Caco-2 (cell line): ENCODE data around the gene STK24. TPM values are rescaled to one million over a fixed set of nuclear protein-coding genes. Genes with fewer than 3 reads are reported as not detected.
A peak's percentile ranks its signal among the peaks of the same experiment; 100 is the strongest.

ENCODE experiments used
- BruUV-seq: library from RNA; stranded (reverse); fragments of 400-500 nt; replicated peaks from 2 replicates; lab custom pipeline; 2021; lab: Mats Ljungman, UMichigan
- CTCF ChIA-PET: fragments of 300-600 bp; sonication (Branson Sonifier 250); formaldehyde crosslinking; loops from one replicate; lab custom pipeline; 2022; ENCODE audit warnings: antibody characterized with exemption; lab: Charles Lee
- POLR2A ChIA-PET: fragments of 300-600 bp; sonication (Branson Sonifier 250); formaldehyde crosslinking; loops from one replicate; lab custom pipeline; 2022; ENCODE audit warnings: antibody characterized with exemption; lab: Charles Lee
- DNase-seq, 2 experiments: peaks; one replicate each; pipeline versions ENCODE4 v3.0.0 to v3.0.0-alpha.2; 2020 to 2022
- H3K27me3 ChIP-seq: replicated peaks from 2 replicates; pipeline ENCODE4 v1.6.0; 2011; ENCODE audit warnings: low read length; ENCODE audit not compliant: control insufficient read depth, insufficient read depth
- H3K36me3 ChIP-seq: 2 replicates; pipeline ENCODE4 v1.5.1; 2011; ENCODE audit warnings: low read length; ENCODE audit not compliant: control insufficient read depth, insufficient read depth
- H3K4me1 ChIP-seq: fragments of 250-450 bp; sonication (Bioruptor Pico); 2 replicates; pipeline ENCODE4 v1.5.1; 2020; ENCODE audit warnings: mild to moderate bottlenecking
- H3K4me3 ChIP-seq: 2 replicates; pipeline ENCODE4 v1.5.1; 2011; ENCODE audit warnings: low read depth, mild to moderate bottlenecking, control low read depth, low read length
- H3K9me3 ChIP-seq: fragments of 250-450 bp; sonication (Bioruptor Pico); 2 replicates; pipeline ENCODE4 v1.5.1; 2020; ENCODE audit warnings: mild to moderate bottlenecking, moderate library complexity
- H3K27ac Mint-ChIP-seq: one replicate; pipeline ENCODE4 v1.8.0; 2022; ENCODE audit warnings: mixed read lengths; ENCODE audit not compliant: unreplicated experiment
- H3K27me3 Mint-ChIP-seq: one replicate; pipeline ENCODE4 v1.8.0; 2022; ENCODE audit warnings: mixed read lengths; ENCODE audit not compliant: insufficient read depth, unreplicated experiment
- H3K36me3 Mint-ChIP-seq: one replicate; pipeline ENCODE4 v1.8.0; 2022; ENCODE audit warnings: mild to moderate bottlenecking, mixed read lengths; ENCODE audit not compliant: insufficient read depth, unreplicated experiment
- H3K4me1 Mint-ChIP-seq: one replicate; pipeline ENCODE4 v1.8.0; 2022; ENCODE audit warnings: low read depth, mixed read lengths; ENCODE audit not compliant: unreplicated experiment
- H3K4me3 Mint-ChIP-seq: one replicate; pipeline ENCODE4 v1.8.0; 2022; ENCODE audit warnings: mild to moderate bottlenecking, moderate library complexity, mixed read lengths; ENCODE audit not compliant: unreplicated experiment
- H3K9me3 Mint-ChIP-seq: one replicate; pipeline ENCODE4 v1.8.0; 2022; ENCODE audit warnings: mixed read lengths; ENCODE audit not compliant: unreplicated experiment
- intact Hi-C: fragments of 100-400 bp; cut with micrococcal nuclease; formaldehyde crosslinking; loops from one replicate; pipeline ENCODE4 v1.10.0; 2022; ENCODE audit not compliant: unreplicated experiment
- total RNA-seq: library from RNA; stranded (reverse); gene quantifications from 2 replicates; pipeline ENCODE4 v1.2.3, GENCODE V29; 2022
- TF ChIP-seq, protein P1 (sequence below), 2 experiments: fragments of 200-600 bp in 1 of 2; IDR thresholded peaks; 1 replicate in 1 of 2; 2 replicates in 1 of 2; pipeline versions ENCODE4 v1.5.1 to v1.8.0; 2011 to 2022; ENCODE audit warnings: antibody characterized with exemption in 1 of 2, control low read depth in 1 of 2, inconsistent platforms in 1 of 2, low read depth in 1 of 2, low read length in 1 of 2, mild to moderate bottlenecking in 1 of 2, moderate library complexity in 1 of 2; ENCODE audit not compliant: insufficient read depth in 1 of 2, severe bottlenecking in 1 of 2, unreplicated experiment in 1 of 2

Gene STK24
- total RNA-seq, 1 experiment from 2014 or later: 253 TPM

DNA sequence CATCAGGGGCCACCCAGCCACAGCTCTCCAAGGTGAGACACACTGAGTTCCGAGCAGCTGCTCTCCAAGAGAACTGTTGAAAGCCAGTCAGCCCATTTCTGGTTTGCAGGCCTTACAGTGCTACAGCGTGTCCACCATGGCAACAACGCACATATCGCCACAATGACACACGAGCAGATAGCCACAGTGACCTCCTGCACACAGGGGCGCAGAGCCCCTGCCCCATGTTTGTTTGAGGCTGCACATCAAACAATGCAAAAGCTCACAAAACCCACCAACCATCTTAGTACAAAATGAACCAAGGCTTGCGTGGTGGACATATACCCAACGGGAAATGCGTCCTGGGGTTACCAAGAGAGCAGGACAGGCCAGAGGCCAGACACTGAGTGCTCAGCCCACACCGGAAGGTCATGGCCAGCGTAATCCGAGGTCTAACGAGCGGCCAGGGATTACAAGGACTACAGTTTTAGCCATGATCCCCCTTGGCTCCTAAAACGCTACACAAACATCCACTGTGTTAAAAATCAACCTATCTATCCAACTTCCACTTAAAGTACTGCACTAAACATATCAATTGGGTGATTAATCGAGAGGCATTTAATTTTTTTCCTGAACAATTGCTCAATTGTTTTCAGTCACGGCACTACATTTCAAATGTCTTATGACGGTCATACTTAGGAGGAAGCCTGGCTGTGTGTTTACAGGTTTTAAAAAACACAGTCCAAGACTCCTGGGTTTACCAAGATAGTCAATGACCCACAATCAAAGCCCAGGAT lies 56.0 kb downstream of the STK24 start:
- no peak overlapping the region for H3K4me3 Mint-ChIP-seq
- Histone ChIP-seq H3K4me1 (no peaks in the 10 kb centered on the region; the same call in 1 of the 2 replicates), H3K9me3 (no peaks in the 10 kb centered on the region), H3K36me3 (peaks cover 2% of the 10 kb centered on the region), H3K4me3 (no peak overlapping the region), H3K27me3 (no peaks in the 10 kb centered on the region)
- H3K27ac Mint-ChIP-seq: no peak overlapping the region
- H3K36me3 Mint-ChIP-seq: peaks cover 57% of the 10 kb centered on the region
- TF ChIP-seq, protein P1, sequence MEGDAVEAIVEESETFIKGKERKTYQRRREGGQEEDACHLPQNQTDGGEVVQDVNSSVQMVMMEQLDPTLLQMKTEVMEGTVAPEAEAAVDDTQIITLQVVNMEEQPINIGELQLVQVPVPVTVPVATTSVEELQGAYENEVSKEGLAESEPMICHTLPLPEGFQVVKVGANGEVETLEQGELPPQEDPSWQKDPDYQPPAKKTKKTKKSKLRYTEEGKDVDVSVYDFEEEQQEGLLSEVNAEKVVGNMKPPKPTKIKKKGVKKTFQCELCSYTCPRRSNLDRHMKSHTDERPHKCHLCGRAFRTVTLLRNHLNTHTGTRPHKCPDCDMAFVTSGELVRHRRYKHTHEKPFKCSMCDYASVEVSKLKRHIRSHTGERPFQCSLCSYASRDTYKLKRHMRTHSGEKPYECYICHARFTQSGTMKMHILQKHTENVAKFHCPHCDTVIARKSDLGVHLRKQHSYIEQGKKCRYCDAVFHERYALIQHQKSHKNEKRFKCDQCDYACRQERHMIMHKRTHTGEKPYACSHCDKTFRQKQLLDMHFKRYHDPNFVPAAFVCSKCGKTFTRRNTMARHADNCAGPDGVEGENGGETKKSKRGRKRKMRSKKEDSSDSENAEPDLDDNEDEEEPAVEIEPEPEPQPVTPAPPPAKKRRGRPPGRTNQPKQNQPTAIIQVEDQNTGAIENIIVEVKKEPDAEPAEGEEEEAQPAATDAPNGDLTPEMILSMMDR (IDR thresholded peaks at IDR 0.05; ENCODE audit: insufficient read depth in 1 of 2, low read depth in 1 of 2, low read length in 1 of 2, severe bottlenecking in 1 of 2, unreplicated experiment in 1 of 2): no peak
- H3K9me3 Mint-ChIP-seq: no peaks in the 10 kb centered on the region
- no peak for DNase-seq
- BruUV-seq: no TSS peak
- CTCF ChIA-PET: no interaction called here
- intact Hi-C loops: no loop called here
- peaks cover 16% of the 10 kb centered on the region for H3K4me1 Mint-ChIP-seq
- no peaks in the 10 kb centered on the region for H3K27me3 Mint-ChIP-seq
- POLR2A ChIA-PET: no interaction called here

DNA sequence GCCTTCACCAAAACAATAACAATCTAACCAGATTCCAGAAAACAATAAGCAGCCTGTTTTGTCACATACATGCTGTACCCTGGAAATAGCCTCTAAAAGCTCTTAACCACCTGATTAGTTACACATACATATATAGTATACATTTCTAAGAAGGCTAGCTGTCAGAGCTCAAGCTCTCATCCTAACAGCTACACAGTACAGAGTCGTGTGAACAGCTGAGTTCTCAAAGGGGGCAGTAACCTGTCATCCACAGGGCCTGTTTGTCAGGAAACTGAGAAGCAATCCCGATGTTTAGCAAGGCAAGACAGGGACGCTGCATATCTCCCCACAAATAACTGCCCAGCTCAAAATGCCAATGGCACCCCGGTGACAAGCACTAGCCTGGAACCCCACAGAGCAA lies 56.9 kb downstream of the STK24 start:
- BruUV-seq: no TSS peak
- TF ChIP-seq, protein P1 (IDR thresholded peaks at IDR 0.05; ENCODE audit: insufficient read depth in 1 of 2, low read depth in 1 of 2, low read length in 1 of 2, severe bottlenecking in 1 of 2, unreplicated experiment in 1 of 2): no peak
- ChIA-PET CTCF (no interaction called here), POLR2A (no interaction called here)
- Histone ChIP-seq H3K9me3 (no peaks in the 10 kb centered on the region), H3K4me3 (no peak overlapping the region), H3K27me3 (no peaks in the 10 kb centered on the region), H3K4me1 (no peaks in the 10 kb centered on the region; the same call in 1 of the 2 replicates), H3K36me3 (peaks cover 2% of the 10 kb centered on the region)
- DNase-seq: no peak
- Mint-ChIP-seq H3K27ac (no peak overlapping the region), H3K4me3 (no peak overlapping the region), H3K4me1 (peaks cover 23% of the 10 kb centered on the region), H3K27me3 (no peaks in the 10 kb centered on the region), H3K36me3 (peaks cover 66% of the 10 kb centered on the region), H3K9me3 (no peaks in the 10 kb centered on the region)
- intact Hi-C loops: no loop called here

DNA sequence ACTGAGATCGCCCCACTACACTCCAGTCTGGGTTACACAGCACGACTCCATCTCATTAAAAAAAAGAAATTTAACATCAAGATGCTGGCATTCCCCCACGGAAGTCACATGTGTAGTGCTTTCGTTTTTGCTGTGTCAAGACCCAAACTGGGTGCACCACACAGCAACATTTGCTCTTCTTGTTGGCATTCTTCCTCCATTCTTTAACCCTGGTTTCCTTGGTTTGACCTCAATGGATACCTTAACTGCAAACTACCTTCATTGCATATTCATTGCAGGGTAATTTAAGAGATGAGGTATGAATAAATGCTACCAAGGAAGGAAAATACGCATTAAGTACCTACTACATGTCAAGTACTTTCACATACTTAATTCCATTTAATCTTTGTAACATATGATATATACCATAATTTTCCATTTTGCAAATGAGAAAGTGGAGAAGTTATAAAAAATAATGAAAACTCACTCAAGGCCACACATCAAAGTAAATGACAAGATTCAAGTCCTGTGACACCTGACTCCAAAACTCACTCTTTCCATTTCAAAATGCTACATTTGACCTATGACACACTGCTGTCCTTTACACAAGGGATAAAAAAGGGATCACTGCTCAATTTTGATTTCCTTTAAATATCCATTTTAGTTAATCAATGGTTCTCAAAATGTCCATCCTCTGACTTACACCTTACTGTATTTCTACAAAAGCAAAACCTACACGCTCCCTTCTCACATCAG lies 59.2 kb downstream of the STK24 start:
- DNase-seq: no peak
- Mint-ChIP-seq H3K27ac (no peak overlapping the region), H3K36me3 (peaks cover 86% of the 10 kb centered on the region), H3K27me3 (no peaks in the 10 kb centered on the region), H3K4me1 (peaks cover 23% of the 10 kb centered on the region), H3K4me3 (no peak overlapping the region), H3K9me3 (no peaks in the 10 kb centered on the region)
- Histone ChIP-seq H3K36me3 (no peaks in the 10 kb centered on the region; the same call in 1 of the 2 replicates), H3K9me3 (no peaks in the 10 kb centered on the region), H3K4me3 (no peak overlapping the region), H3K27me3 (no peaks in the 10 kb centered on the region), H3K4me1 (no peaks in the 10 kb centered on the region; the same call in 1 of the 2 replicates)
- TF ChIP-seq, protein P1 (IDR thresholded peaks at IDR 0.05; ENCODE audit: insufficient read depth in 1 of 2, low read depth in 1 of 2, low read length in 1 of 2, severe bottlenecking in 1 of 2, unreplicated experiment in 1 of 2): no peak
- CTCF ChIA-PET: no interaction called here
- intact Hi-C loops: no loop called here
- POLR2A ChIA-PET: no interaction called here
- TSS peak; percentile 8 for BruUV-seq
